ENCODE results near the gene ATG10.

DNA sequence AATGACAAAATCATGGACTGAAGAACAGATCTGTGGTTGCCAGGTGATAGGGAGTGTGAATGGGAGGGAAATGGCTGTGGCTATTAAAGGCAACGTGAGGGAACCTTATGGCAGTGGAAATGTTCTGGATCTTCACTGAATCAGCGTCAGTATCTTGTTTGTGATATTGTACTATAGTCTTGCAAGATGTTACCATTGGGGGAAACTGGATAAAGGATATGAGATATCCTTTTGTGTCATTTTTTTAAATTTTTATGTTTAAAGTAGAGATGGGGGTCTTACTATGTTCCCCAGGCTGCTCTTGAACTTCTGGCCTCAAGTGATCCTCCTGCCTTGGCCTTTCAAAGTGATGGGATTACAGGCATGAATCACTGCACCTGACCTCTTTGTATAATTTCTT, 210.8 kb downstream of the ATG10 start:
- TF ChIP-seq RAD21 (conservative IDR thresholded peaks at IDR 0.05) (no peak), REST (IDR thresholded peaks at IDR 0.05; ENCODE audit: borderline replicate concordance) (no peak), EZH2 (IDR thresholded peaks at IDR 0.05; ENCODE audit: borderline replicate concordance, insufficient read depth, low read length, poor library complexity, severe bottlenecking) (no peak), CTCF (IDR thresholded peaks at IDR 0.05; ENCODE audit: poor library complexity, severe bottlenecking) (no peak), EP300 (conservative IDR thresholded peaks at IDR 0.05; ENCODE audit: poor library complexity, severe bottlenecking) (no peak), MXI1 (conservative IDR thresholded peaks at IDR 0.05; ENCODE audit: poor library complexity, severe bottlenecking) (no peak)

All from neural cell (in vitro differentiated cells).